Measurements from ENCODE around the gene VIPR2.
"Not testable (repeated sequence)": the region's sequence is repeated elsewhere in the genome, so short reads cannot be mapped to it uniquely, and the experiment has no call there.

GRCh38 chr7:159101083-159101395 lies 43.6 kb downstream of the VIPR2 start:
- not testable (repeated sequence) for TF ChIP-seq CTCF, POLR2A, POLR2AphosphoS5 (IDR thresholded peaks at IDR 0.05)
